HEK293 (cell line): Measurements from ENCODE around the gene IL16.

ENCODE experiments used
- CTCF ChIA-PET: fragments of 350-600 bp; formaldehyde crosslinking; extraction: SDS; loops from one replicate; lab custom pipeline; 2021; ENCODE audit warnings: antibody characterized with exemption; lab: Yijun Ruan, JAX
- POLR2A ChIA-PET: fragments of 300-600 bp; formaldehyde crosslinking; extraction: SDS; loops from one replicate; lab custom pipeline; 2020; ENCODE audit warnings: antibody characterized with exemption, inconsistent platforms; lab: Yijun Ruan, JAX
- H3K27ac ChIP-seq: fragments of 200-500 bp; sonication (Bioruptor generic); 2 replicates; pipeline ENCODE4 v1.5.1; 2014; ENCODE audit warnings: low read depth, low read length, control low read depth, inconsistent platforms; ENCODE audit errors: extremely low read depth
- H3K36me3 ChIP-seq, 2 experiments: fragments of 200-500 bp in 1 of 2; sonication (Bioruptor generic) in 1 of 2; 1 replicate in 1 of 2; 2 replicates in 1 of 2; pipeline ENCODE4 v1.5.1; 2014 to 2017; ENCODE audit warnings: inconsistent platforms in 2 of 2, low read length in 2 of 2; ENCODE audit not compliant: control insufficient read depth in 2 of 2, insufficient read depth in 1 of 2
- H3K4me1 ChIP-seq: fragments of 200-500 bp; sonication (Bioruptor generic); 2 replicates; pipeline ENCODE4 v1.5.1; 2014; ENCODE audit warnings: mild to moderate bottlenecking, low read length, inconsistent platforms; ENCODE audit not compliant: control insufficient read depth, insufficient read depth
- H3K4me3 ChIP-seq: 2 replicates; pipeline ENCODE4 v1.5.1; 2011; ENCODE audit warnings: low read depth, mild to moderate bottlenecking, control low read depth, low read length, moderate library complexity
- H3K9me3 ChIP-seq: fragments of 200-500 bp; sonication (Bioruptor generic); 2 replicates; pipeline ENCODE4 v1.5.1; 2014; ENCODE audit warnings: low read depth, low read length, inconsistent platforms; ENCODE audit not compliant: control insufficient read depth, insufficient read depth
- HOXD13 ChIP-seq: sonication (generic); formaldehyde crosslinking; IDR thresholded peaks from 2 replicates; pipeline ENCODE4 v1.8.0; 2022; ENCODE audit warnings: missing genetic modification reagents, borderline replicate concordance
- PRDM1 ChIP-seq: fragments of 450-650 bp; formaldehyde crosslinking; IDR thresholded peaks from 2 replicates; pipeline ENCODE4; 2016; ENCODE audit warnings: missing biosample characterization, missing genetic modification characterization
- ZNF10 ChIP-seq: fragments of 450-650 bp; formaldehyde crosslinking; IDR thresholded peaks from 2 replicates; pipeline ENCODE4 v1.5.1; 2017; ENCODE audit warnings: missing biosample characterization, missing genetic modification characterization
- ZNF132 ChIP-seq: fragments of 450-650 bp; formaldehyde crosslinking; IDR thresholded peaks from 2 replicates; pipeline ENCODE4 v1.5.1; 2017; ENCODE audit warnings: missing biosample characterization, missing genetic modification characterization, borderline replicate concordance
- ZNF146 ChIP-seq: fragments of 450-650 bp; formaldehyde crosslinking; IDR thresholded peaks from 2 replicates; pipeline ENCODE4 v1.5.1; 2016; ENCODE audit warnings: missing biosample characterization, missing genetic modification characterization
- ZNF211 ChIP-seq: fragments of 450-650 bp; formaldehyde crosslinking; IDR thresholded peaks from 2 replicates; pipeline ENCODE4 v1.5.1; 2016; ENCODE audit warnings: low read depth, missing biosample characterization, missing genetic modification characterization
- ZNF221 ChIP-seq: fragments of 450-650 bp; formaldehyde crosslinking; IDR thresholded peaks from 2 replicates; pipeline ENCODE4 v1.5.1; 2017; ENCODE audit warnings: missing biosample characterization, missing genetic modification characterization, borderline replicate concordance
- ZNF302 ChIP-seq: fragments of 450-650 bp; formaldehyde crosslinking; IDR thresholded peaks from 2 replicates; pipeline ENCODE4 v1.5.1; 2016; ENCODE audit warnings: missing biosample characterization, missing genetic modification characterization, low read depth
- ZNF473 ChIP-seq: fragments of 450-650 bp; formaldehyde crosslinking; IDR thresholded peaks from 2 replicates; pipeline ENCODE4 v1.5.1; 2017; ENCODE audit warnings: missing biosample characterization, missing genetic modification characterization
- ZNF513 ChIP-seq: fragments of 450-650 bp; IDR thresholded peaks from 2 replicates; pipeline ENCODE4 v1.5.1; 2018; ENCODE audit warnings: missing biosample characterization, missing genetic modification characterization
- ZNF518A ChIP-seq: fragments of 450-650 bp; formaldehyde crosslinking; conservative IDR thresholded peaks from 2 replicates; pipeline ENCODE4 v1.5.1; 2016; ENCODE audit warnings: low read depth, missing biosample characterization, missing genetic modification characterization
- ZNF544 ChIP-seq: fragments of 450-650 bp; formaldehyde crosslinking; IDR thresholded peaks from 2 replicates; pipeline ENCODE4 v1.5.0; 2017; ENCODE audit warnings: missing biosample characterization, missing genetic modification characterization
- ZNF561 ChIP-seq: fragments of 450-650 bp; IDR thresholded peaks from 2 replicates; pipeline ENCODE4 v1.5.1; 2018; ENCODE audit warnings: missing biosample characterization, missing genetic modification characterization, borderline replicate concordance
- ZNF677 ChIP-seq: fragments of 450-650 bp; IDR thresholded peaks from 2 replicates; pipeline ENCODE4 v1.5.0; 2018; ENCODE audit warnings: missing biosample characterization, mild to moderate bottlenecking, missing genetic modification characterization, moderate library complexity
- ZNF747 ChIP-seq: fragments of 450-650 bp; formaldehyde crosslinking; IDR thresholded peaks from 2 replicates; pipeline ENCODE4 v1.5.1; 2016; ENCODE audit warnings: missing biosample characterization, missing genetic modification characterization
- ZNF776 ChIP-seq: fragments of 450-650 bp; formaldehyde crosslinking; IDR thresholded peaks from 2 replicates; pipeline ENCODE4 v1.5.0; 2017; ENCODE audit warnings: missing biosample characterization, missing genetic modification characterization, borderline replicate concordance
- ZNF777 ChIP-seq: fragments of 450-650 bp; formaldehyde crosslinking; IDR thresholded peaks from 2 replicates; pipeline ENCODE4 v1.5.1; 2017; ENCODE audit warnings: missing biosample characterization, missing genetic modification characterization, borderline replicate concordance
- TF ChIP-seq, protein P1 (sequence below): fragments of 450-650 bp; formaldehyde crosslinking; IDR thresholded peaks from 2 replicates; pipeline ENCODE4 v1.5.1; 2016; ENCODE audit warnings: missing biosample characterization, missing genetic modification characterization
- TF ChIP-seq, protein P2 (sequence below): fragments of 450-650 bp; formaldehyde crosslinking; IDR thresholded peaks from 2 replicates; pipeline ENCODE4 v1.5.1; 2016; ENCODE audit warnings: missing biosample characterization, missing genetic modification characterization
- TF ChIP-seq, protein P3 (sequence below): fragments of 450-650 bp; formaldehyde crosslinking; IDR thresholded peaks from 2 replicates; pipeline ENCODE4 v1.5.1; 2016; ENCODE audit warnings: missing biosample characterization, missing genetic modification characterization, borderline replicate concordance

The IL16 gene

DNA sequence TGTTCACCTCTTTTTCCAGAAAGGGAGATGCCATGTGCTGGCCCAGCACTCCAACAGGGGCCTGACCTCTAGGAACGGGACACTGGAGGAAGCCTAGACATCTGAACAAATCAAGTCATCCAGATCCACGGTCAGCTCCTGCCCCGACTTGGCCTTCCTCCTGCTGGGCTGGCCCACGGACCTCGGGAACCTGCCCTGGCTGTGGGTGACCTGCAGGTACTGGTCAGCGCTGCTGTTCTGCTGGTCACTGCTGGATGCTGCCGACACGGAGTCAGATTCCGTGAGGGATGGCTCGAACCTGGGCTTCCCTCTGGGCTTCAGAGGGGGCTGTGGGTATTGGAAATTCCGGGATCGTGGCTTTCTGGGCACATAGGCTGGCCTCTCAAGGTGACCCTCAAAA is 135.6 kb downstream of the IL16 start (continued):
- no peak for TF ChIP-seq HOXD13

GRCh38 chr15:81333363-81333762 is 136.7 kb downstream of the IL16 start:
- H3K4me3 ChIP-seq, result no peak overlapping the region
- H3K36me3 ChIP-seq, result no peaks in the 10 kb centered on the region
- ChIA-PET CTCF (no interaction called here), POLR2A (no interaction called here)
- peaks cover 2% of the 10 kb centered on the region; the same call in 1 of the 2 replicates for H3K4me1 ChIP-seq
- TF ChIP-seq ZNF747 (tag by site-specific recombination), result no peak
- no peak for TF ChIP-seq ZNF132 (tag by site-specific recombination)
- TF ChIP-seq PRDM1, result no peak
- no peak for TF ChIP-seq ZNF561 (tag by site-specific recombination)
- TF ChIP-seq ZNF518A (tag by site-specific recombination), result no peak
- TF ChIP-seq ZNF473 (tag by site-specific recombination), result no peak
- no peak for TF ChIP-seq ZNF10 (tag by site-specific recombination)
- TF ChIP-seq ZNF776, result no peak
- TF ChIP-seq, protein P1, sequence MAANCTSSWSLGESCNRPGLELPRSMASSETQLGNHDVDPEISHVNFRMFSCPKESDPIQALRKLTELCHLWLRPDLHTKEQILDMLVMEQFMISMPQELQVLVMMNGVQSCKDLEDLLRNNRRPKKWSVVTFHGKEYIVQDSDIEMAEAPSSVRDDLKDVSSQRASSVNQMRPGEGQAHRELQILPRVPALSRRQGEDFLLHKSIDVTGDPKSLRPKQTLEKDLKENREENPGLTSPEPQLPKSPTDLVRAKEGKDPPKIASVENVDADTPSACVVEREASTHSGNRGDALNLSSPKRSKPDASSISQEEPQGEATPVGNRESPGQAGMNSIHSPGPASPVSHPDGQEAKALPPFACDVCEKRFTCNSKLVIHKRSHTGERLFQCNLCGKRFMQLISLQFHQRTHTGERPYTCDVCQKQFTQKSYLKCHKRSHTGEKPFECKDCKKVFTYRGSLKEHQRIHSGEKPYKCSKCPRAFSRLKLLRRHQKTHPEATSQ (tag by site-specific recombination), result no peak
- no peak for TF ChIP-seq ZNF777 (tag by site-specific recombination)
- no peak for TF ChIP-seq ZNF677
- TF ChIP-seq ZNF211 (tag by site-specific recombination), result no peak
- no peak for TF ChIP-seq ZNF302 (tag by site-specific recombination)
- TF ChIP-seq, protein P2, sequence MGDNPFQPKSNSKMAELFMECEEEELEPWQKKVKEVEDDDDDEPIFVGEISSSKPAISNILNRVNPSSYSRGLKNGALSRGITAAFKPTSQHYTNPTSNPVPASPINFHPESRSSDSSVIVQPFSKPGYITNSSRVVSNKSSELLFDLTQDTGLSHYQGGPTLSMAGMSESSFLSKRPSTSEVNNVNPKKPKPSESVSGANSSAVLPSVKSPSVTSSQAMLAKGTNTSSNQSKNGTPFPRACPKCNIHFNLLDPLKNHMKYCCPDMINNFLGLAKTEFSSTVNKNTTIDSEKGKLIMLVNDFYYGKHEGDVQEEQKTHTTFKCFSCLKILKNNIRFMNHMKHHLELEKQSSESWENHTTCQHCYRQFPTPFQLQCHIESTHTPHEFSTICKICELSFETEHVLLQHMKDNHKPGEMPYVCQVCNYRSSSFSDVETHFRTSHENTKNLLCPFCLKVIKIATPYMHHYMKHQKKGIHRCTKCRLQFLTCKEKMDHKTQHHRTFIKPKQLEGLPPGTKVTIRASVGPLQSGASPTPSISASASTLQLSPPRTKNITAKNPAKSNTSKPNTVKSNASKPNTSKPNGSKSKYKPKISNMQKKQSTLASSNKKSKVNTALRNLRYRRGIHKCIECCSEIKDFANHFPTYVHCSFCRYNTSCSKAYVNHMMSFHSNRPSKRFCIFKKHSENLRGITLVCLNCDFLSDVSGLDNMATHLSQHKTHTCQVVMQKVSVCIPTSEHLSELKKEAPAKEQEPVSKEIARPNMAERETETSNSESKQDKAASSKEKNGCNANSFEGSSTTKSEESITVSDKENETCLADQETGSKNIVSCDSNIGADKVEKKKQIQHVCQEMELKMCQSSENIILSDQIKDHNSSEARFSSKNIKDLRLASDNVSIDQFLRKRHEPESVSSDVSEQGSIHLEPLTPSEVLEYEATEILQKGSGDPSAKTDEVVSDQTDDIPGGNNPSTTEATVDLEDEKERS (tag by site-specific recombination), result no peak
- TF ChIP-seq, protein P3, sequence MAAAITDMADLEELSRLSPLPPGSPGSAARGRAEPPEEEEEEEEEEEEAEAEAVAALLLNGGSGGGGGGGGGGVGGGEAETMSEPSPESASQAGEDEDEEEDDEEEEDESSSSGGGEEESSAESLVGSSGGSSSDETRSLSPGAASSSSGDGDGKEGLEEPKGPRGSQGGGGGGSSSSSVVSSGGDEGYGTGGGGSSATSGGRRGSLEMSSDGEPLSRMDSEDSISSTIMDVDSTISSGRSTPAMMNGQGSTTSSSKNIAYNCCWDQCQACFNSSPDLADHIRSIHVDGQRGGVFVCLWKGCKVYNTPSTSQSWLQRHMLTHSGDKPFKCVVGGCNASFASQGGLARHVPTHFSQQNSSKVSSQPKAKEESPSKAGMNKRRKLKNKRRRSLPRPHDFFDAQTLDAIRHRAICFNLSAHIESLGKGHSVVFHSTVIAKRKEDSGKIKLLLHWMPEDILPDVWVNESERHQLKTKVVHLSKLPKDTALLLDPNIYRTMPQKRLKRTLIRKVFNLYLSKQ (tag by site-specific recombination), result no peak
- TF ChIP-seq ZNF146 (tag by site-specific recombination), result no peak
- TF ChIP-seq ZNF513 (tag by site-specific recombination), result no peak
- no peak for TF ChIP-seq ZNF544
- TF ChIP-seq ZNF221 (tag by site-specific recombination), result no peak
- no peaks in the 10 kb centered on the region for H3K9me3 ChIP-seq
- no peak overlapping the region for H3K27ac ChIP-seq
